ENCODE results near the gene TRIM2. TPM values are rescaled to one million over a fixed set of nuclear protein-coding genes. Genes with fewer than 3 reads are reported as not detected.

The TRIM2 gene
- total and polyA plus RNA-seq, 2 of the 8 experiments (the other 6 are each of a cell fraction or from before 2014, with no cell fraction given) = 34.0 to 59.8 TPM

- TF ChIP-seq CHD7 (IDR thresholded peaks at IDR 0.05; ENCODE audit: insufficient replicate concordance, low read length) = no peak
- TF ChIP-seq SP1 (IDR thresholded peaks at IDR 0.05; ENCODE audit: low read depth, low read length) = no peak
- TF ChIP-seq FOSL1 (IDR thresholded peaks at IDR 0.05; ENCODE audit: insufficient read depth, low read depth, low read length) = no peak
- TF ChIP-seq RFX5 (IDR thresholded peaks at IDR 0.05; ENCODE audit: borderline replicate concordance, low read depth, low read length) = no peak
- no peak for TF ChIP-seq SRF (IDR thresholded peaks at IDR 0.05; ENCODE audit: low read depth, low read length)
These were observed 8.5 kb downstream of the TRIM2 start (continued) for GRCh38 chr4:153212736-153213135.
